Neural progenitor cell (in vitro differentiated cells): ENCODE results near the gene ST7. TPM values are rescaled to one million over a fixed set of nuclear protein-coding genes. Genes with fewer than 3 reads are reported as not detected.

Experiments
- DNase-seq: peaks from one replicate; pipeline ENCODE4 v3.0.0-alpha.2; 2016; ENCODE audit warnings: low spot score
- H2AFZ ChIP-seq: fragments of 200-600 bp; sonication (generic); replicated peaks from 2 replicates; pipeline ENCODE4 v1.6.1; 2016; ENCODE audit warnings: antibody characterized with exemption
- H3F3A ChIP-seq: fragments of 200-600 bp; sonication (generic); 2 replicates; pipeline ENCODE4 v1.6.1; 2016; ENCODE audit warnings: antibody characterized with exemption, low read depth
- H3K27ac ChIP-seq: fragments of 200-600 bp; sonication (generic); 2 replicates; pipeline ENCODE4 v1.5.1; 2016; ENCODE audit warnings: mild to moderate bottlenecking
- H3K27me3 ChIP-seq: fragments of 200-600 bp; sonication (generic); 2 replicates; pipeline ENCODE4 v1.6.1; 2016; ENCODE audit warnings: mild to moderate bottlenecking, moderate library complexity
- H3K36me3 ChIP-seq: fragments of 200-600 bp; sonication (generic); 2 replicates; pipeline ENCODE4 v1.5.1; 2016
- H3K4me1 ChIP-seq: fragments of 200-600 bp; sonication (generic); 2 replicates; pipeline ENCODE4 v1.6.1; 2016; ENCODE audit warnings: mixed run types
- H3K4me2 ChIP-seq: fragments of 200-600 bp; sonication (generic); 2 replicates; pipeline ENCODE4 v1.6.1; 2016
- H3K4me3 ChIP-seq: fragments of 200-600 bp; sonication (generic); 2 replicates; pipeline ENCODE4 v1.5.1; 2016
- H3K79me2 ChIP-seq: fragments of 200-600 bp; sonication (generic); 2 replicates; pipeline ENCODE4 v1.6.1; 2016; ENCODE audit warnings: low read depth
- H3K9ac ChIP-seq: fragments of 200-600 bp; sonication (generic); 2 replicates; pipeline ENCODE4 v1.6.1; 2016
- H3K9me3 ChIP-seq: fragments of 200-600 bp; sonication (generic); 2 replicates; pipeline ENCODE4 v1.5.1; 2016; ENCODE audit warnings: low read depth
- H4K20me1 ChIP-seq: fragments of 200-600 bp; sonication (generic); 2 replicates; pipeline ENCODE4 v1.6.1; 2016; ENCODE audit warnings: low read depth
- H3K27ac Mint-ChIP-seq: 3 replicates; pipeline ENCODE4 v1.8.0; 2021; ENCODE audit warnings: mixed read lengths
- H3K27me3 Mint-ChIP-seq: 2 replicates; pipeline ENCODE4 v1.8.0; 2022; ENCODE audit warnings: low read depth, mild to moderate bottlenecking, inconsistent platforms, moderate library complexity, mixed read lengths; ENCODE audit not compliant: insufficient read depth
- H3K36me3 Mint-ChIP-seq: 3 replicates; pipeline ENCODE4 v1.8.0; 2021; ENCODE audit warnings: mixed read lengths
- H3K4me1 Mint-ChIP-seq: 3 replicates; pipeline ENCODE4 v1.8.0; 2021; ENCODE audit warnings: mixed read lengths
- H3K4me3 Mint-ChIP-seq: 3 replicates; pipeline ENCODE4 v1.8.0; 2021; ENCODE audit warnings: mild to moderate bottlenecking, moderate library complexity, mixed read lengths
- H3K9me3 Mint-ChIP-seq: 3 replicates; pipeline ENCODE4 v1.8.0; 2020; ENCODE audit warnings: mixed read lengths
- CTCF ChIP-seq: fragments of 200-600 bp; sonication (generic); IDR thresholded peaks from 2 replicates; pipeline ENCODE4 v1.5.1; 2017; ENCODE audit warnings: antibody characterized with exemption, mild to moderate bottlenecking
- EZH2 ChIP-seq: fragments of 200-600 bp; sonication (generic); IDR thresholded peaks from 2 replicates; pipeline ENCODE4 v1.6.1; 2017; ENCODE audit warnings: antibody characterized with exemption, mild to moderate bottlenecking, moderate library complexity
- EZH2phosphoT487 ChIP-seq: fragments of 200-600 bp; sonication (generic); IDR thresholded peaks from 2 replicates; pipeline ENCODE4 v1.6.1; 2017; ENCODE audit warnings: antibody characterized with exemption
- total RNA-seq: library from RNA; depleted of rRNA; stranded (reverse); fragments of >200 nt; gene quantifications from 2 replicates; pipeline ENCODE4 v1.2.3, GENCODE V29; 2015; ENCODE audit warnings: low replicate concordance

The ST7 gene
- total RNA-seq, 1 donor from 2014 or later, result 5.8 TPM

GRCh38 chr7:117091721-117092120, 138.4 kb downstream of the ST7 start:
- Mint-ChIP-seq H3K36me3 (no peaks in the 10 kb centered on the region), H3K4me3 (no peak overlapping the region), H3K27ac (no peak overlapping the region), H3K27me3 (no peaks in the 10 kb centered on the region), H3K9me3 (no peaks in the 10 kb centered on the region), H3K4me1 (peaks cover 11% of the 10 kb centered on the region)
- Histone ChIP-seq H3K9ac (no peak overlapping the region), H2AFZ (no peak overlapping the region), H3K4me1 (no peaks in the 10 kb centered on the region), H3K9me3 (no peaks in the 10 kb centered on the region), H3K4me3 (no peak overlapping the region), H3K79me2 (no peaks in the 10 kb centered on the region), H3F3A (no peaks in the 10 kb centered on the region), H3K27me3 (no peaks in the 10 kb centered on the region), H3K4me2 (no peak overlapping the region), H3K36me3 (no peaks in the 10 kb centered on the region), H4K20me1 (no peaks in the 10 kb centered on the region), H3K27ac (no peak overlapping the region)
- no peak for DNase-seq
- TF ChIP-seq EZH2, result no peak
- no peak for TF ChIP-seq CTCF
- no peak for TF ChIP-seq EZH2phosphoT487

- Histone ChIP-seq H3K4me3 (no peak overlapping the region), H3K4me1 (no peaks in the 10 kb centered on the region), H3F3A (no peaks in the 10 kb centered on the region), H2AFZ (no peak overlapping the region), H3K9ac (no peak overlapping the region), H3K27ac (no peak overlapping the region), H3K36me3 (no peaks in the 10 kb centered on the region), H4K20me1 (no peaks in the 10 kb centered on the region), H3K79me2 (no peaks in the 10 kb centered on the region), H3K27me3 (no peaks in the 10 kb centered on the region), H3K9me3 (no peaks in the 10 kb centered on the region), H3K4me2 (no peak overlapping the region)
- Mint-ChIP-seq H3K4me3 (no peak overlapping the region), H3K36me3 (no peaks in the 10 kb centered on the region), H3K27me3 (no peaks in the 10 kb centered on the region), H3K4me1 (peaks cover 15% of the 10 kb centered on the region), H3K27ac (no peak overlapping the region), H3K9me3 (no peaks in the 10 kb centered on the region)
- no peak for DNase-seq
- TF ChIP-seq EZH2 (no peak), EZH2phosphoT487 (no peak), CTCF (no peak)
Observed at GRCh38 chr7:117092785-117093184, 139.5 kb downstream of the ST7 start.

- TF ChIP-seq EZH2phosphoT487 (no peak), EZH2 (no peak), CTCF (no peak)
- H3K4me1 Mint-ChIP-seq, result peaks cover 18% of the 10 kb centered on the region
Observed at GRCh38 chr7:117094457-117094856, 141.2 kb downstream of the ST7 start.

More at GRCh38 chr7:117094457-117094856, 141.2 kb downstream of the ST7 start:
- H3K9ac ChIP-seq, result no peak overlapping the region
- H3K27ac ChIP-seq, result no peak overlapping the region
- Mint-ChIP-seq H3K27ac (no peak overlapping the region), H3K9me3 (no peaks in the 10 kb centered on the region), H3K36me3 (peaks cover 3% of the 10 kb centered on the region), H3K4me3 (no peak overlapping the region), H3K27me3 (no peaks in the 10 kb centered on the region)
- H3K4me3 ChIP-seq, result no peak overlapping the region
- no peaks in the 10 kb centered on the region for H3K4me1 ChIP-seq
- H3K36me3 ChIP-seq, result no peaks in the 10 kb centered on the region
- no peaks in the 10 kb centered on the region for H3K27me3 ChIP-seq
- H3K9me3 ChIP-seq, result no peaks in the 10 kb centered on the region
- DNase-seq, result no peak
- H2AFZ ChIP-seq, result no peak overlapping the region
- no peaks in the 10 kb centered on the region for H3F3A ChIP-seq
- no peaks in the 10 kb centered on the region for H3K79me2 ChIP-seq
- no peak overlapping the region for H3K4me2 ChIP-seq
- no peaks in the 10 kb centered on the region for H4K20me1 ChIP-seq
